Loucy (cell line): ENCODE measurements around the gene ARHGDIB.

Source experiments
- H2AFZ ChIP-seq: fragments of 200-600 bp; sonication (generic); 2 replicates; pipeline ENCODE4 v1.6.0; 2016; ENCODE audit warnings: antibody characterized with exemption, mild to moderate bottlenecking, low read length, moderate library complexity
- H3F3A ChIP-seq: fragments of 200-600 bp; 2 replicates; pipeline ENCODE4 v1.6.0; 2016; ENCODE audit warnings: antibody characterized with exemption, low read depth, mild to moderate bottlenecking
- H3K27me3 ChIP-seq: fragments of 200-600 bp; sonication (generic); 2 replicates; pipeline ENCODE4 v1.6.1; 2014; ENCODE audit warnings: low read length, mild to moderate bottlenecking; ENCODE audit not compliant: insufficient read depth, poor library complexity, severe bottlenecking
- H3K36me3 ChIP-seq: fragments of 200-600 bp; sonication (generic); 2 replicates; pipeline ENCODE4 v1.6.1; 2016; ENCODE audit warnings: low read length; ENCODE audit not compliant: insufficient read depth
- H3K4me1 ChIP-seq: fragments of 200-600 bp; sonication (generic); 2 replicates; pipeline ENCODE4 v1.5.1; 2014; ENCODE audit warnings: low read length, mild to moderate bottlenecking; ENCODE audit not compliant: insufficient read depth, poor library complexity, severe bottlenecking
- H3K4me2 ChIP-seq: fragments of 200-600 bp; sonication (generic); 2 replicates; pipeline ENCODE4 v1.6.0; 2014; ENCODE audit warnings: antibody characterized with exemption, low read length, low read depth, mild to moderate bottlenecking; ENCODE audit not compliant: poor library complexity, severe bottlenecking
- H3K4me3 ChIP-seq: fragments of 200-600 bp; sonication (generic); 2 replicates; pipeline ENCODE4 v1.5.1; 2014; ENCODE audit warnings: low read length, mild to moderate bottlenecking, mixed read lengths; ENCODE audit not compliant: poor library complexity, severe bottlenecking
- H3K79me2 ChIP-seq: fragments of 200-600 bp; sonication (generic); 2 replicates; pipeline ENCODE4 v1.6.1; 2014; ENCODE audit warnings: low read length; ENCODE audit not compliant: insufficient read depth
- H3K9ac ChIP-seq: fragments of 200-600 bp; sonication (generic); 2 replicates; pipeline ENCODE4 v1.6.0; 2014; ENCODE audit warnings: mild to moderate bottlenecking, low read depth, low read length, moderate library complexity; ENCODE audit not compliant: poor library complexity, severe bottlenecking
- H3K9me2 ChIP-seq: fragments of 200-600 bp; sonication (generic); replicated peaks from 2 replicates; pipeline ENCODE4 v1.6.1; 2016; ENCODE audit warnings: low read depth, low read length, mixed read lengths
- H3K9me3 ChIP-seq: fragments of 200-600 bp; sonication (generic); 2 replicates; pipeline ENCODE4 v1.6.1; 2014; ENCODE audit warnings: mild to moderate bottlenecking, antibody characterized with exemption, low read length, low read depth; ENCODE audit not compliant: insufficient read depth
- H4K20me1 ChIP-seq: fragments of 200-600 bp; sonication (generic); 2 replicates; pipeline ENCODE4 v1.6.0; 2014; ENCODE audit warnings: antibody characterized with exemption, low read length, mild to moderate bottlenecking; ENCODE audit not compliant: insufficient read depth, poor library complexity, severe bottlenecking
- CTCF ChIP-seq: fragments of 200-600 bp; sonication (generic); conservative IDR thresholded peaks from 2 replicates; pipeline ENCODE4 v1.5.1; 2014; ENCODE audit warnings: mild to moderate bottlenecking, antibody characterized with exemption, low read length
- EZH2phosphoT487 ChIP-seq: fragments of 200-600 bp; IDR thresholded peaks from 2 replicates; pipeline ENCODE4 v1.6.1; 2018; ENCODE audit warnings: antibody characterized with exemption, mild to moderate bottlenecking, moderate library complexity, borderline replicate concordance

Gene ARHGDIB

GRCh38 chr12:14907953-14908352 lies 53.4 kb downstream of the ARHGDIB start:
- H3K36me3 ChIP-seq: no peaks in the 10 kb centered on the region
- H2AFZ ChIP-seq: no peak overlapping the region
- no peaks in the 10 kb centered on the region for H3F3A ChIP-seq
- H3K4me3 ChIP-seq: no peak overlapping the region
- no peak for TF ChIP-seq EZH2phosphoT487
- no peak for TF ChIP-seq CTCF
- H3K27me3 ChIP-seq: no peaks in the 10 kb centered on the region
- no peaks in the 10 kb centered on the region for H3K9me3 ChIP-seq
- H3K4me1 ChIP-seq: peaks cover 27% of the 10 kb centered on the region
- H3K79me2 ChIP-seq: no peaks in the 10 kb centered on the region
- H3K4me2 ChIP-seq: no peak overlapping the region
- no peaks in the 10 kb centered on the region for H3K9me2 ChIP-seq
- H3K9ac ChIP-seq: no peak overlapping the region
- H4K20me1 ChIP-seq: no peaks in the 10 kb centered on the region

- H3K9me2 ChIP-seq: no peaks in the 10 kb centered on the region
- no peaks in the 10 kb centered on the region for H3F3A ChIP-seq
- H3K9me3 ChIP-seq: no peaks in the 10 kb centered on the region
- no peaks in the 10 kb centered on the region for H4K20me1 ChIP-seq
- no peaks in the 10 kb centered on the region for H3K27me3 ChIP-seq
- TF ChIP-seq EZH2phosphoT487 (no peak), CTCF (no peak)
- H3K9ac ChIP-seq: no peak overlapping the region
- H3K4me3 ChIP-seq: no peak overlapping the region
- no peak overlapping the region for H2AFZ ChIP-seq
- no peaks in the 10 kb centered on the region for H3K36me3 ChIP-seq
- no peak overlapping the region for H3K4me2 ChIP-seq
- H3K79me2 ChIP-seq: no peaks in the 10 kb centered on the region
- peaks cover 43% of the 10 kb centered on the region for H3K4me1 ChIP-seq
Observed at GRCh38 chr12:14906114-14906513, 55.3 kb downstream of the ARHGDIB start.

GRCh38 chr12:14905269-14906004 lies 56.0 kb downstream of the ARHGDIB start:
- Histone ChIP-seq H2AFZ (no peak overlapping the region), H3K9me3 (no peaks in the 10 kb centered on the region), H3K79me2 (no peaks in the 10 kb centered on the region), H3K36me3 (no peaks in the 10 kb centered on the region), H3K27me3 (no peaks in the 10 kb centered on the region), H3K4me1 (peaks cover 47% of the 10 kb centered on the region), H3K4me3 (no peak overlapping the region), H4K20me1 (no peaks in the 10 kb centered on the region), H3K9ac (no peak overlapping the region), H3F3A (no peaks in the 10 kb centered on the region), H3K4me2 (no peak overlapping the region), H3K9me2 (no peaks in the 10 kb centered on the region)
- no peak for TF ChIP-seq EZH2phosphoT487
- TF ChIP-seq CTCF: no peak
